Transverse colon (tissue), 4 donors: ENCODE results near the gene ACTR1A. TPM values are rescaled to one million over a fixed set of nuclear protein-coding genes. Genes with fewer than 3 reads are reported as not detected.
"Not testable (repeated sequence)": the region's sequence is repeated elsewhere in the genome, so short reads cannot be mapped to it uniquely, and the experiment has no call there.

ENCODE experiments used
- DNase-seq: peaks from one replicate; pipeline ENCODE4 v3.0.0-alpha.2; 2019
- H3K27ac ChIP-seq, 4 donors: fragments of 200-600 bp; sonication (generic); 2 replicates each; pipeline ENCODE4 v1.5.1; 2016 to 2018; ENCODE audit warnings: inconsistent platforms in 4 of 4
- H3K27me3 ChIP-seq: fragments of 200-600 bp; sonication (generic); 2 replicates; pipeline ENCODE4 v1.5.1; 2017; ENCODE audit warnings: inconsistent platforms
- H3K36me3 ChIP-seq, 4 donors: fragments of 200-600 bp; sonication (generic); 2 replicates each; pipeline ENCODE4 v1.5.1; 2017 to 2019; ENCODE audit warnings: inconsistent platforms in 4 of 4
- H3K4me1 ChIP-seq, 4 donors: fragments of 200-600 bp; sonication (generic); 2 replicates each; pipeline ENCODE4 v1.5.1; 2017 to 2020; ENCODE audit warnings: inconsistent platforms in 4 of 4
- H3K4me3 ChIP-seq, 4 donors: fragments of 200-600 bp; sonication (generic); 1 replicate in 1 of 4; 2 replicates in 3 of 4; pipeline versions ENCODE4 v1.5.1 to v1.6.1; 2017 to 2019; ENCODE audit warnings: inconsistent platforms in 4 of 4
- H3K9me3 ChIP-seq, 2 donors: fragments of 200-600 bp; sonication (generic); 2 replicates each; pipeline ENCODE4 v1.5.1; 2017 to 2019; ENCODE audit warnings: inconsistent platforms in 2 of 2
- EP300 ChIP-seq: sonication (generic); formaldehyde crosslinking; IDR thresholded peaks from one replicate; pipeline ENCODE4 v1.6.1; 2017; ENCODE audit warnings: antibody characterized with exemption, low read depth
- POLR2A ChIP-seq: fragments of 450-650 bp; IDR thresholded peaks from one replicate; pipeline ENCODE4 v1.6.1; 2016; ENCODE audit warnings: antibody characterized with exemption, mild to moderate bottlenecking, moderate library complexity
- POLR2AphosphoS5 ChIP-seq, 3 donors: sonication (generic); formaldehyde crosslinking; IDR thresholded peaks; one replicate each; pipeline ENCODE4 v1.6.1; 2016; ENCODE audit warnings: antibody characterized with exemption in 3 of 3
- WGBS, 2 donors: methylation state at CpG; one replicate each; pipeline ENCODE4 v1.1.5; 2018; ENCODE audit warnings: low coverage in 1 of 2; 5-methylcytosine and 5-hydroxymethylcytosine counted together
- in situ Hi-C, 4 donors: fragments of 200-750 bp; cut with MboI; loops; one replicate each; pipeline versions ENCODE4 v1.15.0 to v1.15.1; 2017; ENCODE audit warnings: low sequenced_read_pairs in 3 of 4, low pct_ligation_motif_present in 1 of 4, low pct_unique_long_range_greater_than_20kb in 1 of 4
- intact Hi-C: fragments of 100-400 bp; cut with DNase I; formaldehyde crosslinking; loops from one replicate; pipeline ENCODE4 v1.15.1; 2023; ENCODE audit warnings: low total_unique reads
- total RNA-seq, 4 donors: library from RNA; depleted of rRNA; stranded (reverse); fragments of >200 nt; gene quantifications; one replicate each; pipeline ENCODE4 v1.1.0, GENCODE V29; 2016
- TF ChIP-seq, protein P1 (sequence below), 5 experiments: fragments of 200-600 bp in 3 of 5; fragments of 450-650 bp in 2 of 5; sonication (generic) in 3 of 5; IDR thresholded peaks; 1 replicate in 2 of 5; 2 replicates in 3 of 5; pipeline ENCODE4 v1.5.1; 2016 to 2017; ENCODE audit warnings: antibody characterized with exemption in 5 of 5, inconsistent platforms in 3 of 5, mild to moderate bottlenecking in 2 of 5, moderate library complexity in 1 of 5

ACTR1A gene
- total RNA-seq, 4 donors from 2014 or later = 49.7 to 90.8 (median 79.4) TPM

DNA sequence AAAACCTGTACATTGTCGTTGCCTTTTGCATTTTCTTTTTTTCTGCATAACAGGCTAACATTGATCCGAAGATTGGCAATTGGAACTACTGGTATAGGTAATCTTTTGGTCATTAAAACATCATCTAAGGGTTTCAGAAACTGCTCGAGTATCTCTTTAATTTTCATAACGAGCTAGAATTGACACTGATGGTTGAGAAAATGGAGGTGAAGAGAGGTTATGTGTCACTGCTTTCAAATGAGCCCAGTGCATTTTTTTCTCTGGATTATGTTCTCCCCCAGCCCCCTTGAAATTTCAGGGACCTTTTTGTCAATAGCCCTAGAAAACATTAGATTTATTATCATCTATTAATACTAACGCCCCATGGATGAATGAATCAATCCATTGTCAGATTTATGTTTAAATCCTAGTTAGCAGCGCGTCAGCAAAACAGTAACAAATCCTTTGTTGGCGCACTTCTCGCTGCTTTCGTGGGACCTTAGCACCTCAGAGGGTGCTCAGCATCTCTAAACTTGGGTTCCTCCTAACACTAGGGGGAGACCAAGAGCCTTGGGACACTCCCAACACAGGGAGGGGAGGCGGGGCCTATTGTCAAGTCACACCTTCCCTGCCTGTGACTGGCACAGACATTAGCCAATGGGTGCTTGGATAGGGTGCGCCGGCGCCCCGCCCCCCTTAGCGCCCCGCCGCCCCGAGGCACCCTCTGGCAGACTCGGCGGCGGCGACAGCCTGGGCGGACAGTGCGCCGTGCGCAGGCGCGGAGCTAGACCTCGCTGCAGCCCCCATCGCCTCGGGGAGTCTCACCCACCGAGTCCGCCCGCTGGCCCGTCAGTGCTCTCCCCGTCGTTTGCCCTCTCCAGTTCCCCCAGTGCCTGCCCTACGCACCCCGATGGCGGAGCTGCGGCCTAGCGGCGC is 1.0 kb upstream of the ACTR1A start, which contains the start of gene SUFU:
TSS of gene SUFU (plus strand) at position 709 of the 915 bp plus-strand sequence. CDS start at position 890, 181 bp downstream.
- peak within 1 kb of the TSS; percentile 93 to 99 (median 95) for H3K27ac ChIP-seq
- peak within 1 kb of the TSS; percentile 86 to 100 (median 93) for H3K4me3 ChIP-seq
- TF ChIP-seq, protein P1, sequence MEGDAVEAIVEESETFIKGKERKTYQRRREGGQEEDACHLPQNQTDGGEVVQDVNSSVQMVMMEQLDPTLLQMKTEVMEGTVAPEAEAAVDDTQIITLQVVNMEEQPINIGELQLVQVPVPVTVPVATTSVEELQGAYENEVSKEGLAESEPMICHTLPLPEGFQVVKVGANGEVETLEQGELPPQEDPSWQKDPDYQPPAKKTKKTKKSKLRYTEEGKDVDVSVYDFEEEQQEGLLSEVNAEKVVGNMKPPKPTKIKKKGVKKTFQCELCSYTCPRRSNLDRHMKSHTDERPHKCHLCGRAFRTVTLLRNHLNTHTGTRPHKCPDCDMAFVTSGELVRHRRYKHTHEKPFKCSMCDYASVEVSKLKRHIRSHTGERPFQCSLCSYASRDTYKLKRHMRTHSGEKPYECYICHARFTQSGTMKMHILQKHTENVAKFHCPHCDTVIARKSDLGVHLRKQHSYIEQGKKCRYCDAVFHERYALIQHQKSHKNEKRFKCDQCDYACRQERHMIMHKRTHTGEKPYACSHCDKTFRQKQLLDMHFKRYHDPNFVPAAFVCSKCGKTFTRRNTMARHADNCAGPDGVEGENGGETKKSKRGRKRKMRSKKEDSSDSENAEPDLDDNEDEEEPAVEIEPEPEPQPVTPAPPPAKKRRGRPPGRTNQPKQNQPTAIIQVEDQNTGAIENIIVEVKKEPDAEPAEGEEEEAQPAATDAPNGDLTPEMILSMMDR (IDR thresholded peaks at IDR 0.05) = peak; percentile 89 to 93 (median 89)
- TF ChIP-seq POLR2A (peak; percentile 55), POLR2AphosphoS5 (IDR thresholded peaks at IDR 0.05) (peak; percentile 76 to 86 (median 77)), EP300 (no peak)
- in situ Hi-C loops (no loop called here), intact Hi-C loops (loop anchor here (2.0 kb wide), 1 partner anchor 219 kb away; no protein-coding TSS in a partner anchor)
- no peaks in the 10 kb centered on the region for H3K9me3 ChIP-seq
- no peaks in the 10 kb centered on the region for H3K27me3 ChIP-seq
- H3K36me3 ChIP-seq = no peaks in the 10 kb centered on the region
- 1% methylated on average over 7 to 37 of the region's 44 CpGs for WGBS, 2 donors
- H3K4me1 ChIP-seq = peaks cover 10 to 52% (median 37%) of the 10 kb centered on the region in 4 donors
- DNase-seq = peak; percentile 99

DNA sequence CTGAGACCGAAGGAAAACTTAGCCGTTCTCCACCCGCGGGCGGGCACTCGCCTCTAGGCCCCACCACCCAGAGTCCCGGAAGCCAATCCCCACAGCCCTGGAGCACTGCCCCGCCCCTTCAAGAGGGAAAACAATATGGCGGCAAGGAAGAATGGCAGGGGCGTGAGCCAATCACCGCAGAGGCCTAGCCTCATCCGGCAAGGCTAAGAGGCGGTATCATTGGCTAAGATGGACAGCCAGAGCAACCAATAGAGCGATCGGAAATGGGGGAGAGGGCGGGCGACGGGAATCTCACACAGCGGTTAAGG is 529 bp downstream of the ACTR1A start:
- DNase-seq = peak; percentile 99
- intact Hi-C loops = loop anchor here (2.0 kb wide), 1 partner anchor 221 kb away; no protein-coding TSS in a partner anchor
- WGBS, 2 donors = 2% methylated on average over 19 of the region's 19 CpGs; no CpG with 5 or more reads in 1 of the 2 donors
- peak overlapping the region; percentile 93 to 99 (median 95) for H3K27ac ChIP-seq
- H3K4me3 ChIP-seq = peak overlapping the region; percentile 73 to 100 (median 92)
- no peaks in the 10 kb centered on the region for H3K27me3 ChIP-seq
- TF ChIP-seq, protein P1 (IDR thresholded peaks at IDR 0.05) = no peak
- peak; percentile 12 to 47 (median 37) for TF ChIP-seq POLR2AphosphoS5 (IDR thresholded peaks at IDR 0.05)
- in situ Hi-C loops = no loop called here
- H3K36me3 ChIP-seq = no peaks in the 10 kb centered on the region
- H3K9me3 ChIP-seq = no peaks in the 10 kb centered on the region
- H3K4me1 ChIP-seq = peaks cover 10 to 68% (median 41%) of the 10 kb centered on the region in 4 donors

DNA sequence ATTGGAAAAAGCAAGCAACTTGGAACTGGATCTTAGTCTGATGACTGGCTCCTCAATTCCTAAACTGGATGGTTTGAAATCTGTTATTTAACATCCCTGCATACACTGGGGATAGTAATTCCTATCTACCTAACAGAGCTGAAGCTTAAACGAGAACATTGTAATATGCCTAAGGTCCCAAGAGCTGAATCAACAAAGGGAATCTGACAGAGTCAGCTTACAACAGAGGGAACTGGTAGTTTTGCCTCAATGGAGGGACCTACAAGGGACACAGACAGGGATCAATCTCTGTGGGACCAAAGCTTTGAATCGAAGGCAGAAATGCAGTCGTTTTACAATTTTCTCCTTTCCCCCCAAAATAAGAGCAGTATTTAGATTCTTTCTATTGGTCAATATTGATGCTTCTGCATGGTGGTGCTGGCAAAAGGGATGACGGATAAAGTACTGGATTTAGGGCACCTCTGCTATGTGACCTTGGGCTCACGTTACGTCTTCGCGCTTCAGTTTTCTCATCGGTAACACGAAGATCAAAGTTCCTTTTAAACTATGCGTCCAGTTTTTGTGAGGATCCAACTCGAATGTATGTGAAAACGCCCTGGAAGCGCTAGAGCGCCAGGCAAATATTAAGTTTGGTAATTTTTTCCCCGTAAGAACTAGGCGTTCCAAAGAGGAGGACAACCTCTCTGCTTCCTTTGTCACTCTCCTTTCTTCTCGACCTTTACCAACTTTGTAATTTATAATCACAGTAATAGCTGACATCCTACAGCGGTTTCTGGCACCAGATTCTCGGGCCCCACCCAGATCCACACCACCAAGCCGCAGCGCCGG is 1.1 kb downstream of the ACTR1A start:
- Histone ChIP-seq H3K9me3 (no peaks in the 10 kb centered on the region), H3K4me3 (peak overlapping the region; percentile 32 to 100 (median 92)), H3K27me3 (no peaks in the 10 kb centered on the region), H3K4me1 (peaks cover 10 to 72% (median 41%) of the 10 kb centered on the region in 4 donors), H3K36me3 (no peaks in the 10 kb centered on the region), H3K27ac (peak overlapping the region; percentile 93 to 99 (median 95))
- DNase-seq = no peak
- in situ Hi-C loops = no loop called here
- 2 to 3% methylated on average over 16 to 23 of the region's 23 CpGs for WGBS, 2 donors
- TF ChIP-seq POLR2AphosphoS5 (IDR thresholded peaks at IDR 0.05) = no peak
- TF ChIP-seq EP300 = no peak
- peak; percentile 28 for TF ChIP-seq POLR2A
- TF ChIP-seq, protein P1 (IDR thresholded peaks at IDR 0.05) = no peak
- intact Hi-C loops = loop anchor here (2.0 kb wide), 1 partner anchor 221 kb away; no protein-coding TSS in a partner anchor

DNA sequence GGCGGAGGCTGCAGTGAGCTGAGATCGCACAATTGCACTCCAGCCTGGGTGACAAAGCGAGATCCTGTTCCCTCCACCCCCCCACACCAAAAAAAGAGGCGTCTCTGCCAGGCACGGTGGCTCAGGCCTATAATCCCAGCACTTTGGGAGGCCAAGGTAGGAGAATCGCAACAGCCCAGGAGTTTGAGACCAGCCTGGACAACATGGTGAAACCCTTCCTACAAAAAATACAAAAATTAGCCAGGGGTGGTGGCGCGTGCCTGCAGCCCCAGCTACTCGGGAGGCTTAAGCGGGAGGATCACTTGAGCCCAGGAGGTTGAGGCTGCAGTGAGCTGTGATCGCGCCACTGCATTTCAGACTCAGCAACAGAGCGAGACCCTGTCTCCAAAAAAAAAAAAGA is 1.8 kb downstream of the ACTR1A start:
- DNase-seq, H3K36me3 ChIP-seq, H3K27me3 ChIP-seq, in situ Hi-C loops, H3K9me3 ChIP-seq, intact Hi-C loops, H3K4me3 ChIP-seq: not testable (repeated sequence)
- H3K4me1 ChIP-seq = peaks cover 10 to 74% (median 41%) of the 10 kb centered on the region in 4 donors
- WGBS, 2 donors = 94% methylated on average over 13 of the region's 13 CpGs; no CpG with 5 or more reads in 1 of the 2 donors
- peak overlapping the region; percentile 93 to 99 (median 95) for H3K27ac ChIP-seq
